K562 (cell line): ENCODE data around the gene RRAS. TPM values are rescaled to one million over a fixed set of nuclear protein-coding genes. Genes with fewer than 3 reads are reported as not detected.
A peak's percentile ranks its signal among the peaks of the same experiment; 100 is the strongest.

Experiments
- CBFA2T3 ChIP-seq: fragments of 450-650 bp; IDR thresholded peaks from 2 replicates; pipeline ENCODE4 v1.6.1; 2017
- CSDE1 ChIP-seq, 2 experiments: fragments of 450-650 bp; IDR thresholded peaks; 2 replicates each; pipeline ENCODE4 v1.6.1; 2016; ENCODE audit warnings: mild to moderate bottlenecking in 1 of 2
- DIDO1 ChIP-seq: fragments of 450-650 bp; IDR thresholded peaks from 2 replicates; pipeline ENCODE4 v1.6.1; 2016; ENCODE audit warnings: low read depth, missing biosample characterization, missing genetic modification characterization
- E4F1 ChIP-seq: fragments of 250-450 bp; sonication (Bioruptor Pico); IDR thresholded peaks from 2 replicates; pipeline ENCODE4 v1.5.0; 2021; ENCODE audit warnings: mild to moderate bottlenecking, borderline replicate concordance
- ELF1 ChIP-seq: fragments of 200-800 bp; sonication (Bioruptor generic); IDR thresholded peaks from 2 replicates; pipeline ENCODE4 v1.6.1; 2016; ENCODE audit warnings: missing genetic modification characterization, missing compliant biosample characterization
- HDAC2 ChIP-seq: fragments of 450-650 bp; IDR thresholded peaks from 2 replicates; pipeline ENCODE4 v1.6.1; 2016; ENCODE audit warnings: mild to moderate bottlenecking
- HDAC6 ChIP-seq: IDR thresholded peaks from 2 replicates; pipeline ENCODE4 v1.6.1; 2012; ENCODE audit warnings: low read depth, mild to moderate bottlenecking, control low read depth, inconsistent platforms, low read length, moderate library complexity
- HMGN3 ChIP-seq: IDR thresholded peaks from 2 replicates; pipeline ENCODE4 v1.6.1; 2011; ENCODE audit warnings: borderline replicate concordance, low read depth, mild to moderate bottlenecking, mixed read lengths, low read length; ENCODE audit not compliant: insufficient read length; ENCODE audit errors: extremely low read depth
- HOXB6 ChIP-seq: fragments of 250-450 bp; sonication (Bioruptor Pico); IDR thresholded peaks from 2 replicates; pipeline ENCODE4 v1.5.1; 2022; ENCODE audit warnings: mild to moderate bottlenecking, borderline replicate concordance
- L3MBTL2 ChIP-seq: fragments of 450-650 bp; IDR thresholded peaks from 2 replicates; pipeline ENCODE4 v1.6.1; 2016; ENCODE audit warnings: mild to moderate bottlenecking, moderate library complexity
- MAFK ChIP-seq: IDR thresholded peaks from 2 replicates; pipeline ENCODE4 v1.6.1; 2011; ENCODE audit warnings: low read length, improper control_type of control experiment
- MYNN ChIP-seq, 2 experiments: sonication (generic); formaldehyde crosslinking in 1 of 2; IDR thresholded peaks; 2 replicates each; pipeline versions ENCODE4 v1.5.0 to v1.6.1; 2016 to 2020; ENCODE audit warnings: antibody characterized with exemption in 1 of 2, missing genetic modification reagents in 1 of 2
- PHB2 ChIP-seq: fragments of 450-650 bp; IDR thresholded peaks from 2 replicates; pipeline ENCODE4 v1.6.1; 2017; ENCODE audit warnings: low read depth
- RNF2 ChIP-seq: sonication (generic); IDR thresholded peaks from 2 replicates; pipeline ENCODE4 v1.6.1; 2016
- SETDB1 ChIP-seq: IDR thresholded peaks from one replicate; pipeline ENCODE4 v1.6.1; 2012; ENCODE audit warnings: low read length, control low read depth, inconsistent platforms
- SIRT6 ChIP-seq: IDR thresholded peaks from one replicate; pipeline ENCODE4 v1.6.1; 2012; ENCODE audit warnings: low read depth, mild to moderate bottlenecking, control low read depth, inconsistent platforms, low read length, moderate library complexity
- SNRNP70 ChIP-seq: fragments of 200-400 bp; formaldehyde crosslinking; optimal IDR thresholded peaks from 2 replicates; pipeline ENCODE3; 2017; ENCODE audit warnings: low read depth, low read length
- STAT5A ChIP-seq: IDR thresholded peaks from 2 replicates; pipeline ENCODE4 v1.6.1; 2012; ENCODE audit warnings: low read length, inconsistent platforms, borderline replicate concordance
- TBL1XR1 ChIP-seq, 2 experiments: IDR thresholded peaks; 2 replicates each; pipeline ENCODE4 v1.6.1; 2012; ENCODE audit warnings: improper control_type of control experiment in 2 of 2, low read length in 2 of 2, mild to moderate bottlenecking in 1 of 2
- XRCC4 ChIP-seq: IDR thresholded peaks from one replicate; pipeline ENCODE4 v1.6.1; 2011; ENCODE audit not compliant: insufficient read depth, insufficient read length; ENCODE audit errors: extremely low read depth
- ZBTB1 ChIP-seq: sonication (generic); formaldehyde crosslinking; IDR thresholded peaks from 2 replicates; pipeline ENCODE4 v1.8.1; 2023; ENCODE audit warnings: missing genetic modification reagents, low read depth, mild to moderate bottlenecking, borderline replicate concordance
- ZNF280A ChIP-seq: fragments of 450-650 bp; IDR thresholded peaks from 2 replicates; pipeline ENCODE4 v1.6.1; 2018; ENCODE audit warnings: mild to moderate bottlenecking, low read depth; ENCODE audit not compliant: partially characterized antibody
- ZNF408 ChIP-seq: fragments of 250-450 bp; sonication (Bioruptor Pico); IDR thresholded peaks from 2 replicates; pipeline ENCODE4 v1.4.0; 2020; ENCODE audit warnings: low read depth, mild to moderate bottlenecking, moderate library complexity
- ZNF583 ChIP-seq: fragments of 250-450 bp; sonication (Bioruptor Pico); IDR thresholded peaks from 2 replicates; pipeline ENCODE4 v1.4.0; 2020
- ZNF584 ChIP-seq: fragments of 200-800 bp; sonication (Bioruptor generic); IDR thresholded peaks from 2 replicates; pipeline ENCODE4 v1.6.1; 2016; ENCODE audit warnings: low read depth, mild to moderate bottlenecking, missing genetic modification characterization, missing compliant biosample characterization
- ZNF589 ChIP-seq: fragments of 200-800 bp; sonication (Bioruptor generic); IDR thresholded peaks from 2 replicates; pipeline ENCODE4 v1.6.1; 2016; ENCODE audit warnings: low read depth, missing genetic modification characterization, missing compliant biosample characterization
- ZNF766 ChIP-seq: fragments of 200-800 bp; sonication (Bioruptor generic); conservative IDR thresholded peaks from 2 replicates; pipeline ENCODE4 v1.6.1; 2016; ENCODE audit warnings: missing genetic modification characterization, missing compliant biosample characterization
- polyA plus RNA-seq, 8 experiments: library from polyadenylated mRNA; depleted of rRNA in 4 of 8; stranded (reverse) in 5 of 8; unstranded in 3 of 8; fragments of >200 nt; fragmentation: Nextera tagmentation in 2 of 8; fragmentation: Illumina TruSeq in 1 of 8; extraction: Ambion mirVana in 2 of 8; extraction: Trizol in 1 of 8; gene quantifications; 2 replicates each; pipeline versions ENCODE4 v1.2.1 to v1.2.3, GENCODE V29; 2011 to 2014; ENCODE audit warnings: inconsistent platforms in 1 of 8, missing spikeins in 1 of 8
- total RNA-seq, 7 experiments: library from RNA; depleted of rRNA in 6 of 7; stranded (reverse); fragments of >200 nt in 6 of 7; fragmentation: Illumina TruSeq in 2 of 7; extraction: Trizol in 2 of 7; gene quantifications; 2 replicates each; pipeline versions ENCODE4 v1.2.1 to v1.2.3, GENCODE V29; 2011 to 2021; ENCODE audit warnings: low replicate concordance in 1 of 7

RRAS gene
- total and polyA plus RNA-seq, 9 of the 15 experiments (the other 6 are each of a cell fraction or from before 2014, with no cell fraction given), result 0.70 to 17.3 (median 8.2) TPM

GRCh38 chr19:49677231-49677900 is 37.4 kb upstream of the RRAS start, which contains the start of gene PRMT1 (continued):
- no peak for TF ChIP-seq ZNF280A
- TF ChIP-seq SNRNP70, result no peak
- TF ChIP-seq ELF1 (tag), result peak; percentile 72; the same call in 1 of the 2 replicates
- no peak for TF ChIP-seq ZNF766 (CRISPR knock-in tag)
- no peak for TF ChIP-seq CSDE1 (IDR thresholded peaks at IDR 0.05)
- TF ChIP-seq CBFA2T3, result 0 out of 2 replicates have a peak, but pooled peaks have one; percentile 11
- peak; percentile 67; the same call in 1 of the 2 replicates for TF ChIP-seq DIDO1
- no peak for TF ChIP-seq TBL1XR1 (IDR thresholded peaks at IDR 0.05; ENCODE audit: low read length in 2 of 2)
- TF ChIP-seq STAT5A, result no peak
- TF ChIP-seq E4F1, result no peak
- TF ChIP-seq RNF2, result peak; percentile 50; the same call in 1 of the 2 replicates
- no peak for TF ChIP-seq SIRT6
- peak; percentile 93 for TF ChIP-seq HDAC2
- TF ChIP-seq ZNF408 (CRISPR knock-in tag), result no peak
- no peak for TF ChIP-seq XRCC4
- no peak for TF ChIP-seq ZNF589 (CRISPR knock-in tag)
- TF ChIP-seq ZNF583, result no peak
- TF ChIP-seq HDAC6, result no peak
- TF ChIP-seq HOXB6 (CRISPR knock-in tag), result no peak
- TF ChIP-seq MAFK, result no peak
- no peak for TF ChIP-seq PHB2
- no peak for TF ChIP-seq ZNF584 (CRISPR knock-in tag)
- TF ChIP-seq SETDB1, result no peak
- no peak for TF ChIP-seq ZBTB1 (CRISPR knock-in tag)
- peak; percentile 76 for TF ChIP-seq HMGN3
- peak; percentile 67; the same call in 1 of the 2 replicates for TF ChIP-seq L3MBTL2
- TF ChIP-seq MYNN (IDR thresholded peaks at IDR 0.05), result no peak
- TF ChIP-seq MYNN (CRISPR knock-in tag; IDR thresholded peaks at IDR 0.05), result no peak
